GM10847 (cell line): ENCODE measurements around the gene CYP3A7.

Source experiments
- POLR2A ChIP-seq: IDR thresholded peaks from 2 replicates; pipeline ENCODE4 v1.6.1; 2011; ENCODE audit not compliant: insufficient read length; ENCODE audit errors: extremely low read depth

The CYP3A7 gene

DNA sequence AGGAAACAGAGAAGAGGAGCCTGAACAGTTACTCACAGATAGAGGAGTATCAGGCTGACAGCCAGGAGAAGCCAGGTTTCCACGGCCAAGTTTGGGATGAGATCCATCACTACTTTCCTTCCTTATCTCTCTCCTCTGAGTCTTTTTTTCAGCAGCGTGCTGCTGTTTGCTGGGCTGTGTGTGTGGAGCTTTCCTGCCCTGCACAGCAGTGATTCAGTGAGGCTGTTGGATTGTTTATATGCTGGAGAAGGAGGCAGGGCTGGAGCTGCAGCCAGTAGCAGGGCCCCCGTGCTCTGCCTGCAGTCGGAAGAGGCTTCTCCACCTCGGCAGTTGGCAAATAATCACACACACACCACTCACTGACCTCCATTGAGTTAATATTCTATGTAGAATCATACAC is at the start of gene CYP3A7:
CYP3A7 (minus strand) TSS at position 210 of the 400 bp plus-strand sequence; CDS start at position 107, 103 bp downstream.
- TF ChIP-seq POLR2A, result no peak

GRCh38 chr7:99784007-99784406 is 49.0 kb upstream of the CYP3A7 start, which contains the start of gene CYP3A4:
Gene CYP3A4, minus strand, starts transcription at chr7:99784184. Its CDS starts 103 bp downstream, at chr7:99784081.
- no peak for TF ChIP-seq POLR2A

DNA sequence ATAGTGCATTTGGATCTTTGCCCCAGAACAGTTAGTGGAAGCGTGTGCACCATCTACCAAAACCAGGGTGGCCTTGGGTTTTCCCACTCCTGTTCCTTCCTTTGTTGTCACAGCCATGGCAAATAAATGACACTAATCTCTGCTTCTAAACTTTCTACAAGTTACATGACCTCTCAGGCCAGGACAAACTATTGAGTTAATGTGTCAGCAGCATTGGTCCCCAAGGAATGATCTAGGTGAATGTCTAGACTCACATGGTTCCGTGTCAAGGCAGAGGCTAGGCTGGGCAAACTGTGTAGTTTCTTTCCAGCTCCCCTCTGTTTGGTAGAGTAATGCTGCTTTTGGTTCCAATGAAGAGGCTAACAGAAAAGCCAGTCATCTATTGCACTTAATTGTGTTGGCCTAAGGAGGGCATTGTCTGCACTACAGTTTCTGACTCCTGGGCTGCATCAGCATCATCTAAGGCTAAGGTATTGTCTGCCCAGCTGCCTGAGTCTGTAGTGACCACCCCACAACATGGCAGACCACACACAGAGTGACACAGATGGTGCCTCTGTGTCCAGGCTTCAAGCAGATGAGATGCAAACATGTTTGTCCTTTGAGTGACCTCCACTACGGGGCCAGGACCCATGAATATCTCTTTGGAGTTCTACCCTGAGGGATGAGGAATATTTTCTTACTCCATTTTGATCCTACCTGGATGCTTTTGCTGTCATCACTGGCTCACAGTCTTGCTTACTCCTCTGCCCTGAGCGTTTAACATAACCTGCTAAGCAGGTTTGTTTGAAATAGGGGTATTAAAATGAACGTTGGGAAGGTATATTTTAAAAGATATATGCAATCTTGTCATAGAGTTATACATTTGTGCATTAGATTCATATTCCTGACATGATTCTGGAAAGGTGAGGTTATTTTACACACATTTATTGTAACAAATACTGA is 47.3 kb upstream of the CYP3A7 start:
- no peak for TF ChIP-seq POLR2A

DNA sequence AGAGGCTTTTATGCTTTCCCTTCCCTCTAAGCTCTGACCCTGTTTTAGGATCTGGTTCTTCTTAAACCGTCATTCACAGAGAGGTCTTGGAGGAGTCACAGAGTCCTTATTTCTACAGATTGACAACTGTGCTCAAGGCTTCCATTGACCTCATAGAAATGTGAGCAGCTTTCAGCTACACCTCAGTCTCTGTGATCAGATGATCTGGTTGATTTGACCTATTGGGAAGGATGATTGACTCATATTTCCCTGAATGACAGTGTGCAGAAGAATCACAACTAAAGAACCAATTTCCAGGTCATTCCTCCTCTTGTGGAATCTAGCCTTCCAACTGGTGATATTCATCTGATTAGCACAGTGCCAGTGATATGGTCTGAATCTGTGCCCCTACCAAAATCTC is 45.6 kb upstream of the CYP3A7 start:
- TF ChIP-seq POLR2A, result no peak

- TF ChIP-seq POLR2A, result no peak
Observed at GRCh38 chr7:99779949-99780348, 45.0 kb upstream of the CYP3A7 start.

- TF ChIP-seq POLR2A, result no peak
Observed at GRCh38 chr7:99778880-99779279, 43.9 kb upstream of the CYP3A7 start.

- no peak for TF ChIP-seq POLR2A
Observed at GRCh38 chr7:99772565-99772964, 37.6 kb upstream of the CYP3A7 start.

- TF ChIP-seq POLR2A, result no peak
Observed at GRCh38 chr7:99768471-99768870, 33.5 kb upstream of the CYP3A7 start.

DNA sequence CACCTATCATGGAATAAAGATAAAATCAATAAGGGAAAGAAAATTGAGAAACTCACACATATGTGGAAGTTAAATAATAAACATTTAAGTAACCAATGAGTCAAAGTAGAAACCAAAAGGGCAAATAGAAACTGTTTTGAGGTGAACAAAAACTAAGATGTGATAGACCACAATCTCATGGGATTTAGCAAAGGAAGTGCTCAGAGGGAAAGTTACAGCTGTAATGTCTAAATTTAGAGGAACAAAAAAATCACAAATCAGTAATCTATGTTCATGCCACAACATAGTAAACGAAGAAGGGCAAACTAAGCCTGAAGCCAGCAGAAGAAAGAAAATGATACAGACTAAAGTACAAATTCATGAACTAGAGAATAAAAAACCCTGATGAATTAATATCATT is 32.7 kb upstream of the CYP3A7 start:
- TF ChIP-seq POLR2A, result no peak

GRCh38 chr7:99766484-99767099 is 31.6 kb upstream of the CYP3A7 start:
- no peak for TF ChIP-seq POLR2A

GRCh38 chr7:99764478-99764877 is 29.5 kb upstream of the CYP3A7 start:
- TF ChIP-seq POLR2A, result no peak

GRCh38 chr7:99762680-99763327 is 27.8 kb upstream of the CYP3A7 start:
- TF ChIP-seq POLR2A, result no peak

DNA sequence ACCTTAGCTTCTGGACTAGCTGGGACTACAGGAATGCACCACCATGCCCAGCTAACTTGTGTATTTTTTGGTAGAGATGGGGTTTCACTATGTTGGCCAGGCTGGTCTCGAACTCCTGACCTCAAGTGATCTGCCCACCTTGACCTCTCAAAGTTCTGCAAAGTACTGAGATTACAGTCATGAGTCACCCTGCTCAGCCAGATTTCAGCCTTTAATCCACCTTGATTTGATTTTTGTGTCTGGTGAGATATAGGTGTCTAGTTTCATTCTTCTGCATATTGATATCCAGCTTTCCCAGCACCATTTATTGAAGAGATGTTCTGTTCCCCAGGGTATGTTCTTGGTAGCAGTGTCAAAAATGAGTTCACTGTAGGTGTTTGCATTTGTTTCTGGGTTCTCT is 20.1 kb upstream of the CYP3A7 start:
- TF ChIP-seq POLR2A, result no peak

DNA sequence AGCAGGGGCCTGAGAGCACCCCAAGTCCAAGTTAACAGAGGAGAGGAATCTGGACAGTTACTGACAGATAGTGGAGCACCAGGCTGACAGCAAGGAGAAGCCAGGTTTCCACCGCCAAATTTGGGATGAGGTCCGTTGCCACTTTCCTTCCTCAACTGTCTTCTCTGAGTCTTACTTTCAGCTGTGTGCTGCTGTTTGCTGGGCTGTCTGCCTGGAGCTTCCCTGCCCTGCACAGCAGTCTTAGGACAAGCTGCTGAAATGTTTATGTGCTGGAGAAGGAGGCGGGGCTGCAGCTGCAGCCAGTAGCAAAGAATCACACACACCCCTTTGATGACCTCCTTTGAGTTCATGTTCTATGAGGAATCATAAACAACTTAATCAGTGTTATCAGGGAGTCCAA is 17.4 kb upstream of the CYP3A7 start:
- TF ChIP-seq POLR2A, result no peak

- no peak for TF ChIP-seq POLR2A
Observed at GRCh38 chr7:99748846-99749579, 14.0 kb upstream of the CYP3A7 start.
